ENCODE data around the gene RXYLT1.
"Not testable (repeated sequence)": the region's sequence is repeated elsewhere in the genome, so short reads cannot be mapped to it uniquely, and the experiment has no call there.

RXYLT1 gene, protein sequence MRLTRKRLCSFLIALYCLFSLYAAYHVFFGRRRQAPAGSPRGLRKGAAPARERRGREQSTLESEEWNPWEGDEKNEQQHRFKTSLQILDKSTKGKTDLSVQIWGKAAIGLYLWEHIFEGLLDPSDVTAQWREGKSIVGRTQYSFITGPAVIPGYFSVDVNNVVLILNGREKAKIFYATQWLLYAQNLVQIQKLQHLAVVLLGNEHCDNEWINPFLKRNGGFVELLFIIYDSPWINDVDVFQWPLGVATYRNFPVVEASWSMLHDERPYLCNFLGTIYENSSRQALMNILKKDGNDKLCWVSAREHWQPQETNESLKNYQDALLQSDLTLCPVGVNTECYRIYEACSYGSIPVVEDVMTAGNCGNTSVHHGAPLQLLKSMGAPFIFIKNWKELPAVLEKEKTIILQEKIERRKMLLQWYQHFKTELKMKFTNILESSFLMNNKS

DNA sequence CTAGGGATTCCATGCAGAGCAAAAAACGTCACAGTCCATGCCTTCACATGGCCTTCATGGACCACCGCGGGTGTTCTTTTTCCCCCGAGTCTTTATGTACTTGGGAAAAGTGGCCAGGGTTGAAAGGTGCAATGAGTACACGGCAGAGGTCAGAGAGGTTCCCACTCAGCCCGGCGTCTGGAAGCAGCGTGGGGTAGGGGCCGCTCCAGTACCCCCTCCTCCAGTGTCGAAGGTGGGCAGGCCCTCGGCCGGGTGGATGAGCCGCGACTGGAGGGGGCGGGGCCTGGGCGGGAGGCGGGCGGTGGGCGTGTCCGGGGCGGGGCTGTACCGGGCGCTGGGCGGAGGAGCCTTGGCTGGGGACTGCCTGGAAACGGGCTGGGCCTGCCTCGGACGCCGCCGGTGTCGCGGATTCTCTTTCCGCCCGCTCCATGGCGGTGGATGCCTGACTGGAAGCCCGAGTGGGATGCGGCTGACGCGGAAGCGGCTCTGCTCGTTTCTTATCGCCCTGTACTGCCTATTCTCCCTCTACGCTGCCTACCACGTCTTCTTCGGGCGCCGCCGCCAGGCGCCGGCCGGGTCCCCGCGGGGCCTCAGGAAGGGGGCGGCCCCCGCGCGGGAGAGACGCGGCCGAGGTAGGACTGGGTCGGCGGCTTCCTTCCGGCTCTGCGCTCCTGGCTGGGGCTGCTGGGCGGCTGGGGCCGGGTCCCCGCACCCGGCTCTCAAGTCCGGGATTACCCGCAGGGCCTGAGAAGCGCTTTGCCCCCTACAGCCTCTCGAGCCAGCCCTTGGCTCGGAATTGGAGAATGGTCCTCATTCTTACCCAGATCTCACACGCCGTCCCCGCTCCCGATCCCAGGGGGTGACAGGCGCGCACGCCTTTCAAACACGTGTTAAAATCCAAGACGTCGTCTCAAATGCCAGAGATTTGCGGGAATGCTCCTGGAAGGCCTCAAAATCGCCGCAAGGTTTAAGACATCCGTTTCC is at the start of gene RXYLT1:
Gene RXYLT1, plus strand, starts transcription at position 412 of the 984 bp plus-strand sequence. Its CDS starts 52 bp downstream, at position 464.
- DNase-seq, result peak; percentile 84 to 87

DNA sequence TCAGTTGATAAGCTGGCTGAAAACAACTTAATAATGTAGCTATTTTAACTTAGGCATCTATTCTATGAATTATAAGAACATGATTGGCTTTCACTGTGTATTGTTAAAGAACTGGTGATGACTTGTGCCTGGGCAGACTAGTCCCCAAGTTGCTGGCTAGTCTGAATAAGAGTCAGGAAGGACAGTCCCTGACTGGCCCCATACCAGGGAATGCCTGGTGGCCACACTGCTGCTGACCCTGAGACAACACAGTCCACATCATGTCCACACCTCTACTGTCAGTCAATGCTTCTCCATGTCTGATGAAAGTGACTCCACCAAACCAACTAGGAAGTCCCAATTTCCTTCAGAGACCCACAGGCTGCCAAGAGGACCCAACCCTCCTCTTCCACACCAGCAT is 46.9 kb upstream of the RXYLT1 start:
- DNase-seq, result not testable (repeated sequence)

DNA sequence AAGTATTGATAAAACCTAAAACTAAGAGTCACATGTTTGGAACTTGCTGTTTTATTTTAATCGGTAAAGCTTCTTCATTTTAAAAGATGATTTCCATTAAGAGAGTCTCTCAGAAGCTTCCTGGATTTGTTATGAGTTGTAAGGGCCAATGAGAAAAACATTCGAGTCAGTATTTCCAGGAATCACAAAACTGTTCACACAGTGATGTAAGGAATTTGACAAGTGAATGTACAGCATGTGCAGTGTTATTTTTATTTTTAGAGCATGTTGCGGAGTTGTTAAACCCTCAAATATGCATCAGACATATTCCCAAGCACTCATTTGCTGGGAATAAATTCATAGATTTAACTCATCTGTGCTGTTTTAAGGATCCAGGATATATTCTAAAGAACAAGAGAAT is 46.1 kb upstream of the RXYLT1 start:
- not testable (repeated sequence) for DNase-seq

DNA sequence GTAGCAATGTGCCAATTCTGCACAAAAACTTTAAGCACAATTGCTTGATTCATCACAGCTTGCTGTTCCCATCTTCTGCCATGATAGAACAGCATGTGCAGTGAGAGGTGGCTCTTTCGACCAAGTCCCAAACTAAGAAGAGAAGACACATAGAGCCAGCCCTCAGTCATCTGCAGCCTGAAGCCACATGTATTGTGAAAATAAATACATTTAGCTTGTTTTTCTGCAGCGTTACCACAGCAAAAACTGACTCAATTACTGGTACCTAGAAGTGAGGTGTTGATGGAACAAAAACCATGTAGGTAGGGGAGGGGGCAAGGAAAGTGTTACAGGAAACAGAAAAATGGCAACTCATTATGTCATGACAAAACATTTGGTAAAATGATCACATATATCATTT is 39.2 kb upstream of the RXYLT1 start:
- DNase-seq, result not testable (repeated sequence)

DNA sequence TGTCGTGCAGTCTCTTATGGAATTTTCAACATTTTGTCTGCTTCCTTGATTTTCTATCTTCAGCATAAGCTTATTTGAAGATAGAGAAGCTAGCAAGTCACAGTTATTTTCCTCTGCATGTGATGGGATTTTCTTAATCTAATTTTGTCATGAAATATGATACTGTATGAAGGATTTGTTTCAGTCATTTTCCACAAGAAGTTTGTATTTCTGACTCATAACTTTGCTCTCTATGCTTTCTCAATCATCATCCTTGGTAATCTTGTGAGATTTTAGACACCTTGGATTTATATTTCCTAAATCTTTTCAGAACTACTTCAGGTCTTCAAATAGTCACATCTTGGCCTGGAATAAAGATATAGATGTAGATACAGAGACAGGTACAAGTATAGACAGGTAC is 38.3 kb upstream of the RXYLT1 start:
- DNase-seq, result not testable (repeated sequence)

DNA sequence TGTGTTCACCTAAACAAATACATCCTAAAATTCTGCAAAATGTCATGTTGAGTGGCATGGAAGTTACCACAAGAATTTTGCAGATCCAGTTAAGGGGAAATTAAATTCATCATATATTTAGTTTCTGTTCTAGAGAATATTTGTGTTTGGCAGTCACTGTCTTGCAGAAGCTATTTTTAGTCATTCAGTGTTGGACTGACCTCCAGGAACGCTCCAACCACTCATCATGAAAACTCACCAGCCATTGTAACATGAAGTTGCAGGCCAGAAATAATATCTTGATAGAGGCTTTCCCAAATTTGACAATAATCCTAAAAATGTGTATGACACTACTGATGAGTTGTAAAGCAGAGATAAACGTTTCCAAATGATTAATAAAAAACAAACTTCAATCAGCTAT is 35.6 kb upstream of the RXYLT1 start:
- not testable (repeated sequence) for DNase-seq

DNA sequence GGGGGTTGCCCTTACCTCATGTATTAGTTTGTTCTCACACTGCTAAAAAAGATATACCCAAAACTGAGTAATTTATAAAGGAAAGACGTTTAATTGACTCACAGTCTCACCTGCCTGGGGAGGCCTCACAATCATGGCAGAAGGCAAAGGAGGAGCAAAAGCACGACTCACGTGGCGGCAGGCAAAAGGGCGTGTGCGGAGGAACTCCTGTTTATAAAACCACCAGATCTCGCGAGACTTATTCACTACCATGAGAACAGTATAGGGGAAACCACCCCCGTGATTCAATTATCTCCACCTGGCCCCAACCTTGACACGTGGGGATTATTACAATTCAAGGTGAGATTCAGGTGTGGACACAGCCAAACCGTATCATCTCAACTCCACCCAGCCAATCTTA is 33.2 kb upstream of the RXYLT1 start:
- not testable (repeated sequence) for DNase-seq

DNA sequence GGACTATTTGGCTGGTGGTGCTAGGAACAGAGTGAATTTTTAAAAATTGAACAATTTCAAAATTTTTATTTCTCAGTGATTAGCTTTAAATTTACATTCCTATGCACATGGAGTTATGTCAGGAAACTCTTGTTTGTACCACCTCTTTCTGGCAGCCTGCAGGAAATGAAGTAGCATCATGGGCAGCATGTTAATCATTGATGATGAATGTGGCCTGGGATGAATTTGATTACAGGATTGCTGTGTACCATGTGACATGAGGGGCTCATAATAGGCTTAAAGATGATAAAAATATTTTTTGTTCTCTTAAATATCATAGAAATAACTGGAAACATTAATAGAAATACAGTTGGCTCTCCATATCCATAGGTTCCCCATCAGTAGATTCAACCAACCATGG is 32.6 kb upstream of the RXYLT1 start:
- DNase-seq, result not testable (repeated sequence)

DNA sequence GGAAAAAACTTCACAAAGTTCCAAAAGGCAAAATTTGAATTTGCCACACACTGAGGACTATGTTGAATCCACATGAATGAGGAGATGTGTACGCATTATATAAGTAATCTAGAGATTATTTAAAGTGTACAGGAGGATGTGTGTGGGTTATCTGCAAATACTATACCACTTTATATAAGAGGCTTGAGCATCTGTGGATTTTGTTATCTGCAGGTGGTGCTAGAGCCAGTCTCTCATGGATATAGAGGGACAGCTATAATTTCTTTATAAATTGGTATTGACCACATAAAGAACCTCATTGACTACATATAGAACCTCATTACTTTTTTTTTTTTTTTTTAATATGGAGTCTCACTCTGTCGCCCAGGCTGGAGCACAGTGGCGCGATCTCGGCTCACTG is 32.2 kb upstream of the RXYLT1 start:
- DNase-seq, result no peak

DNA sequence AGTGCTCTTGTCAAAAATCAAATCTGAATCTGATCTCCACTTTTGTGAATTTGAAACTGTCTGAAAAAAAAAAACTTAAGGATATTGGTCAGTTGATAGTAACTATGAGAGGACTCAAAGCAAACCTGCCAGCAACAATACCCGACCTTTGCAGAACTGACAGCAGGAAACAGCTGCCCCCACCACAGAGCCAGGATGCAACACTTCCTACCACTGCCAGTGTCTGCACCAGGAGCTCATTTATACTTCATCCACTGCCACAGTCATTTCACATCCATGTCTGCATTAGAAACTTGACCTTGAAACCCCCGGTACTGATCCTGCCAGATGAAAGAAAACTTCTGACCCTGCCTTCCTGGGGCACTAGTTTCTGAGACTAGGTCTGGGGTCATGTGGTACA is 27.4 kb upstream of the RXYLT1 start:
- no peak for DNase-seq

DNA sequence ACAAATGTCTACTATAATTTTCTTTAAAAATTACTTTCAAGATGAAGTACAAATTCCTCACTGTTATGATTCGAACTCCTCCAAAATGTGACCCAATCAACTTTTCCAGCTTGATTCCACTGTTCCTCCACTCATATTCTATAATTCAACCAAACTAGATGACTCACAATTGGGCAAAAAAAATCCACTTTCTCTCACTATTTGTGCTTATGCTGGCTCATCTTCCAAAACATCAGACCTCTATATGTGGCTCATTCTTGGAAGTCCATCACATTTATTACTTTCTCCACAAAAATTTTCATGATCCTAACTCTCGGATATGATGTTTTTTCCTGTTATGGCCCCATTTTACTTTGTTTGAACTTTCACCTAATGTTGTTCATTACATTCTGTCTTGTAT is 26.9 kb upstream of the RXYLT1 start:
- DNase-seq, result no peak

DNA sequence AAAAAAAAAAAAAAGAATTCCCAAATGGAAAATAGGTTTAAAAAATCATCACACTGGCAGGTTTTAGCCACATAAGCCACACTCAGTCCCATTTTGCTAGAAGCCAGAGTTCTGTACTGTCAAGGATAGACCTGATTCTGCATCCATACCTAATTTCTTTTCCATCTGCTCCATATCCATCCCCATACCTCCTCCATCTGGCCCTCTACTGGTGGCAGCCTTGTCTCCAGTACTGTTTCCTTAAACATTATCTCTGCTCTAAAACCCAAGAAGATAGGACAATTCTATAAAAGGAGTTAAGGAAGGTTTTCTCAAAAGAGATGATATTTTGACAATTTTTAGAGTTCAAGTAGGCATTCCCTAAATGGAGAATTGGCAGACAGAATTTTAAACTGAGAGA is 26.0 kb upstream of the RXYLT1 start:
- no peak for DNase-seq

DNA sequence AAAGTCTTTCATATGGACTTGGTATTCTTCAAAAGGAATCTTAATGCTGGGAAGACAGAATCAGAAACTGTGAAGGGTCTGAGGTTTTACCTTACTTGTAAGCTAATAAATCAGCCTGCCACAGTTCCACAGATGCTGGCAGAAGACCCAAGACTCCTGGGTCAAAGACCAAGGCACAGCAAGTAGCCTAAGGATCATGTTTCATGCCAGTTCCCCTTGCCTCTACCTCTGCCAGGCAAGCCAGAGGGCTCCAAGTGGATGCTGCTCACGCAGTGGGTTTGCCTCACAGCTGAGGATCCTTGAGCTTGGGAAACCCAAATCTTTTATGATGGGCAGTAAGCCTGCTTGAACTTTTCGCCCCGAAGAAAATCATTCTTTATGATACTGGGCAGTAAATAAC is 15.2 kb upstream of the RXYLT1 start:
- DNase-seq, result no peak

DNA sequence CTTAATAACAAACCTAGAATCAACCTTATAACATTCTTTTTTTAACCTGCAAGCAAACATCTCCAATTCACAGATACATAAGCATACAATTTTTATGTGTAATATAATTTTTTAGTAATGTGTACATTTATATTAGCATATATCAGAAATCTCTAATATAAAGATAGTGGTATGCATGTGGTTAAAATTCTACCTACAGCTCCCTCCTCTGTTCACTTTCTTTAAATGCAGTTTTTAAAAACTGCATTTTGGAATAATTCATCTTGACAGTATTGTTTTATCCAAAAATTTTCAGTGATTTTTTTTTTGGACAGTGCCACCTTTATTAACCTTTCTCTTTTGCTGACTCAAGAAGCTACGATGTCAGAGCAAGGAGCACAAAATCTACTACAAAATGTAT is 13.2 kb upstream of the RXYLT1 start:
- no peak for DNase-seq

DNA sequence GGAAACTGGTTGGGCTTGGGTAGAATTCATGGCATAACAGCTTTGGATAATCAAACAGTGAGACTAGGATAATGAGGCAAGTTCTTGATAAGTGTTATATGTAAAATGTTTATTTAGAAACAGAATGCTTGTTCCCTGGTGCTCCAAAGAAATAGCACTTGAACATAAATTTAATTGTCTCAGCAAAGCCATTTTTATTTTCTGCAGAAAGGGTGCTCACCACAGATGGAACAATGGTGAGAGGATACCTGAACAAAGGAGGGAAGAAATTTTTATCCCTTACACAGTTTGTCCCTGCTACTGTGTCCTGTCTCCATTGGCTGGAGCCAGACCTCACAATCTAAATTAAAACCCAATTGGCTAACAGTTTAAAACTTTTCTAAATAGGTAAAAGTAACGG is 9.3 kb upstream of the RXYLT1 start:
- no peak for DNase-seq

DNA sequence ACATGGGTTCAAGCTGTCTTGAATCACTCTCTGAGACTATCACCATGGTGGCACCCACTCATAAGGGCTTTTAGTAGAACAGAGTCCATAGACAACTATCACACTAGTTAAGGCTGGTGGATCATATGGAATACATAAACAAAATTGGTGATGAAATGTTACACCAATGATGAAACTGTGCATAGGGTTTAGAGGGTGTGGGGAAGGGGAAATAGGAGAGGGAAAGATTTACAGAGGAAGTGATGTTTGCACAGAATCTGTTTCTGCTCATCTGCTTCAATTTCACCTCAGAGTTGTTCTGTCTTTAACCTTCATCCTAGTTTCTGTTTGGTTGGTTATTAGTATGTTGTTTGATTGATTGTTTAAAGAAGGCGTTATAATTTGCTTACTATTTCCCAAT is 2.4 kb upstream of the RXYLT1 start:
- no peak for DNase-seq

DNA sequence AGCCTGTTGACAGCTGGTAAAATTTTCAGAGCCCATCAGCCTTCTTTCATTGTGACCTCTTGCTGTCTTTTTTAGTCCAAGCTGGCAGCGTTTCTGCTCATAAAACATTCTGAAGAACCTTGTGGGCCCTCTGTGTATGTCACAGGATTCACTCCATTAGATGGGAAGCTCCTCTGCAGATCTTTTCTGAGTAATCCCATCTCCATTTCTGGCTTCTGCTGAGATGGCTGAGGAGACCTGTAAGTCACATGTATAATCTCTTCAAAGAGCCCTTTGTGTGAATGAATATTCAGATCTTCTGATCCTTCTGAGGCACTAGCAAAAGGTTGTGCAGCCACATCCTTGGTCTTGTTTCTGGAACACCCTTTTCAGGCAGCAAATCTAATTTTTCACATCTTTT is 2.8 kb downstream of the RXYLT1 start:
- DNase-seq, result no peak

DNA sequence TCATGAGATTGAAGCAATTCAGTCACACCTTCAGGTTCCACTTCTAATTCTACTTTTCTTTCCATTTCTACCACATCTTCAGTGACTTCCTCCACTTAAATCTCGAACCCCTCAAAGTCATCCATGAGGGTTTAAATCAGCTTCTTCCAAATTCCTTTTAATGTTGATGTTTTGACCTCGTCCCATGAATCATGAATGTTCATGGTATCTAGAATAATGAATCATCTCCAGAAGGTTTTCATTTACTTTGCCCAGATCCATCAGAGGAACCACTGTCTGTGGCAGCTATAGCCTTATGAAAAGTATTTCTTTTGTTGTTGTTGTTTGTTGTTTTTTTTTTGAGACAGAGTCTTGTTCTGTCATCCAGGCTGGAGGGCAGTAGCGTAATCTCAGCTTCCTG is 7.6 kb downstream of the RXYLT1 start:
- no peak for DNase-seq

DNA sequence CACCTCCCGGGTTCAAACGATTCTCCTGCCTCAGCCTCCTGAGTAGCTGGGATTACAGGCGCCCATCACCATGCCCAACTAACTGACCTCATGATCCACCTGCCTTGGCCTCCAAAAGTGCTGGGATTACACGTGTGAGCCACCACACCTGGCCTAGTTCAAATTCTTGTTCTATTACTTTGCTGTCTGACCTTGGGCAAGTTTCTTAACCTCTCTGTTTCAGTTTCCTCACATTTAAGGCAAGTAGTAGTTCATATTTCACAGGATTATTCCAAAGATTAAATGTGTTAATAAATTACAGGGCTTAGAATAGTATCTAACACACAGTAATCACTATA is 10.9 kb downstream of the RXYLT1 start:
- DNase-seq, result no peak

DNA sequence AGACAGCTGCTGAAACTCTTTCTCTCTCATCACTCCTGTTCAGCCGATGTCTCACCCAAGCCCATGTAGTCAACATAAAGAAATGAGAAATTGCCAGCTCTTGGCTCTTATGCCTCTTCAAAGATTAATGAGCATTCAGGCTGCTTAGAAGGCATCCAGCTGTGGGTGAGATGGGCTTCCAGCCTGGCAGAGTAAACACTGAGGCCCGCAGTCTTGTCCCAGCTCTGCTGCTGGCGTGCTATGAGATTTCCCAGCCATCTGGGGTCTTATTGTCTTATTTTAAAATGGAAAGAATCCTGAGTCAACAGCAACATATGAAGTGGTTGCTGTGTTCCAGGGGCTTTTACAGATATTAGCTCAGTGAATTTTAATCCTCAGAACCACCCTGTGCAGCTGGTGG is 12.6 kb downstream of the RXYLT1 start:
- no peak for DNase-seq

DNA sequence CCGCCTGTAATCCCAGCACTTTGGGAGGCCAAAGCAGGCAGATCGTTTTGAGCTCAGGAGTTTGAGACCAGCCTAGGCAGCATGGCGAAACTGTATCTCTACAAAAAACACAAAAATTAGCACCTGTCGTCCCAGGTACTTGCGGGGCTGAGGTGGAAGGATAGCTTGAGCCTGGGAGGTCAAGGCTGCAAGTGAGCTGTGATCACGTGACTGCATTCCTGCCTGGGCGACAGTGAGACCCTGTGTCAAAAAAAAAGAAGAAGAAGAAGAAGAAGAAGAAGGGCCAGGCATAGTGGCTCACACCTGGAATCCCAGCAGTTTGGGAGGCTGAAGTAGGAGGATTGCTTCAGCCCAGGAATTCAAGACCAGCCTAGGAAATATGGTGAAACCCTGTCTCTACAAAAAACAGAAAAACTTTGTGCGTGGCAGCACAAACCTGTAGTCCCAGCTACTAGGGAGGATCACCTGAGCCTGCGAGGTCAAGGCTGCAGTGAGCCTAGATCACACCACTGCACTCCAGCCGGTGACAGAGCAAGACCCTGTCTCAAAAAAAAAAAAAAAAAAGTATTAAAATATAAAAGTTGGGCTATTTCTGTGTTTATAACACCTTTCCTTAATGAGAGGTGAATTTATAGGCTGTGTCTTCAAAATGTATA is 15.5 kb downstream of the RXYLT1 start:
- DNase-seq, result no peak

DNA sequence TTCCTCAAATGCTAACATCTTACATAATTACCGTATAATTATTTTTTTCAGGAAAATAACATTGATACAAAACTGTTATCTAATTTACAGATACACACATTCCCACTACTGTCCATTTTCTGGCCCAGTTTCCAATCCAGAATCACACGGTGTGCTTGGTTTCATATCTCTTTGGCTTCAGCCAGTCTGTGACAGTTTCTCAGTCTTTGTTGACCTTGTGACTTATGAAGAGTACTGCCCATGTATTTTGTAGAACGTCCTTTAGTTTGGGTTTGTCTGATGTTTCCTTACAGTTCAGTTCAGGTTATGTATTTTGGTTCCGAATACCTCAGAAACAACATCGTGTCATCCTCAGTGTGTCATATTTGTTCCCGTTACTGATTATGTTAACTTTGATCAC is 16.2 kb downstream of the RXYLT1 start:
- DNase-seq, result no peak

DNA sequence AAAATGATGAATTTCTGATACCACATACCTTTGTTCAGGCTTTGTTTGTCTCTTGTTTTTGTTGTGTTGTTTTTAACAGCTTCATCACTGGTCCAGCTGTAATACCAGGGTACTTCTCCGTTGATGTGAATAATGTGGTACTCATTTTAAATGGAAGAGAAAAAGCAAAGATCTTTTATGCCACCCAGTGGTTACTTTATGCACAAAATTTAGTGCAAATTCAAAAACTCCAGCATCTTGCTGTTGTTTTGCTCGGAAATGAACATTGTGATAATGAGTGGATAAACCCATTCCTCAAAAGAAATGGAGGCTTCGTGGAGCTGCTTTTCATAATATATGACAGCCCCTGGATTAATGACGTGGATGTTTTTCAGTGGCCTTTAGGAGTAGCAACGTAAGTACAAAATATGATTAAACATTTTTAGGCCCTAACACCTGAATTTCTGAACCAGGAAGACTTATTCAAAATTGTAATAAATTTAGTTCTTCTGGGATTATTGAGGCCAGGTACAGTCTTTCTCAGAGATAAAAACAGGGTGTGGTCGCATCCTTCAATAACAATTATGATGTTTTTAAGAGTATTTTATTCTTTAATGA is 22.4 kb downstream of the RXYLT1 start:
- DNase-seq, result peak in 1 of 2 donors; percentile 38
